Esophagus muscularis mucosa (tissue), 4 donors: ENCODE measurements around the gene CFAP57.

ENCODE experiments used
- CTCF ChIP-seq, 3 experiments: fragments of 200-600 bp in 2 of 3; fragments of 450-650 bp in 1 of 3; sonication (generic) in 2 of 3; IDR thresholded peaks; one replicate each; pipeline ENCODE4 v1.5.1; 2017 to 2019; ENCODE audit warnings: antibody characterized with exemption in 3 of 3, mild to moderate bottlenecking in 2 of 3, moderate library complexity in 1 of 3
- EP300 ChIP-seq: sonication (generic); formaldehyde crosslinking; IDR thresholded peaks from one replicate; pipeline ENCODE4 v1.6.1; 2017; ENCODE audit warnings: antibody characterized with exemption
- POLR2AphosphoS5 ChIP-seq, 2 donors: sonication (generic); formaldehyde crosslinking; IDR thresholded peaks; one replicate each; pipeline ENCODE4 v1.6.1; 2017; ENCODE audit warnings: antibody characterized with exemption in 2 of 2

- TF ChIP-seq CTCF (IDR thresholded peaks at IDR 0.05), result no peak
- TF ChIP-seq EP300, result no peak
- TF ChIP-seq POLR2AphosphoS5 (IDR thresholded peaks at IDR 0.05), result no peak
Observed at GRCh38 chr1:43288058-43288784, 116.1 kb downstream of the CFAP57 start.
